Naive thymus-derived CD4-positive, alpha-beta T cell (primary cell): Measurements from ENCODE around the gene TAS1R1. TPM values are rescaled to one million over a fixed set of nuclear protein-coding genes. Genes with fewer than 3 reads are reported as not detected.

Experiments
- polyA plus RNA-seq, 2 donors: library from polyadenylated mRNA; unstranded; fragments of 300-500 nt; fragmentation: Illumina TruSeq; gene quantifications; one replicate each; pipeline ENCODE4 v1.2.3, GENCODE V29; 2021
- total RNA-seq, 6 experiments: library from RNA in 5 of 6; stranded (reverse) in 5 of 6; gene quantifications; 1 replicate in 5 of 6; 2 replicates in 1 of 6; pipeline ENCODE4 v1.2.3 and lab custom pipeline; 2021 to 2026

TAS1R1 gene
- total and polyA plus RNA-seq, 7 experiments from 2014 or later, result not detected

Other genes starting within 250 kb of the TAS1R1 start
- 10 to 100 TPM in 1 of 5 experiments, 1 to 10 TPM in 4; 2.5 to 75.6 (median 3.4) TPM for gene ACOT7, start 161.5 kb upstream of the TAS1R1 start, total RNA-seq
- 1 to 10 TPM; 4.9 to 6.2 TPM for gene ACOT7, start 161.5 kb upstream of the TAS1R1 start, polyA plus RNA-seq
- under 1 TPM in 1 of 5 experiments, not detected in 4; 0.56 TPM for gene HES2, start 135.4 kb upstream of the TAS1R1 start, total RNA-seq
- not detected for gene HES2, start 135.4 kb upstream of the TAS1R1 start, polyA plus RNA-seq
- gene ESPN, start 130.5 kb upstream of the TAS1R1 start, total RNA-seq, result 1 to 10 TPM in 4 of 5 experiments, under 1 TPM in 1; 0.85 to 2.9 (median 2.3) TPM
- under 1 TPM; 0.40 to 0.60 TPM for gene ESPN, start 130.5 kb upstream of the TAS1R1 start, polyA plus RNA-seq
- gene TNFRSF25, start 89.1 kb upstream of the TAS1R1 start, total RNA-seq, result 100 to 1,000 TPM; 151 to 352 (median 179) TPM
- 10 to 100 TPM; 17.3 to 40.5 TPM for gene TNFRSF25, start 89.1 kb upstream of the TAS1R1 start, polyA plus RNA-seq
- gene PLEKHG5, start 63.6 kb upstream of the TAS1R1 start, total RNA-seq, result 10 to 100 TPM in 3 of 5 experiments, 1 to 10 TPM in 2; 2.2 to 15.6 (median 11.7) TPM
- 1 to 10 TPM in 1 of 2 donors, not detected in 1; 2.0 TPM for gene PLEKHG5, start 63.6 kb upstream of the TAS1R1 start, polyA plus RNA-seq
- 10 to 100 TPM; 54.2 to 80.6 (median 73.8) TPM for gene NOL9, start 794 bp upstream of the TAS1R1 start, total RNA-seq
- 10 to 100 TPM; 13.4 to 29.8 TPM for gene NOL9, start 794 bp upstream of the TAS1R1 start, polyA plus RNA-seq
- gene ZBTB48, start 24.7 kb downstream of the TAS1R1 start, total RNA-seq, result 10 to 100 TPM; 39.1 to 70.4 (median 62.2) TPM
- 10 to 100 TPM; 18.5 to 27.9 TPM for gene ZBTB48, start 24.7 kb downstream of the TAS1R1 start, polyA plus RNA-seq
- 10 to 100 TPM; 25.2 to 58.1 (median 33.0) TPM for gene KLHL21, start 47.6 kb downstream of the TAS1R1 start, total RNA-seq
- gene KLHL21, start 47.6 kb downstream of the TAS1R1 start, polyA plus RNA-seq, result 10 to 100 TPM; 17.2 to 31.1 TPM
- 10 to 100 TPM in 3 of 5 experiments, 1 to 10 TPM in 2; 7.7 to 14.3 (median 12.2) TPM for gene PHF13, start 58.4 kb downstream of the TAS1R1 start, total RNA-seq
- 1 to 10 TPM; 4.4 to 6.3 TPM for gene PHF13, start 58.4 kb downstream of the TAS1R1 start, polyA plus RNA-seq
- gene THAP3, start 69.6 kb downstream of the TAS1R1 start, total RNA-seq, result 10 to 100 TPM; 14.1 to 30.5 (median 20.3) TPM
- gene THAP3, start 69.6 kb downstream of the TAS1R1 start, polyA plus RNA-seq, result 10 to 100 TPM; 18.7 to 31.8 TPM
- 10 to 100 TPM; 37.2 to 49.7 (median 44.0) TPM for gene DNAJC11, start 146.5 kb downstream of the TAS1R1 start, total RNA-seq
- gene DNAJC11, start 146.5 kb downstream of the TAS1R1 start, polyA plus RNA-seq, result 10 to 100 TPM; 19.2 to 22.3 TPM
- 10 to 100 TPM; 38.1 to 45.2 (median 42.1) TPM for gene CAMTA1, start 230.1 kb downstream of the TAS1R1 start, total RNA-seq
- gene CAMTA1, start 230.1 kb downstream of the TAS1R1 start, polyA plus RNA-seq, result 10 to 100 TPM; 46.2 to 68.6 TPM